ENCODE data around the gene SPOCD1.

Gene SPOCD1

GRCh38 chr1:31830065-31830464 is 14.2 kb upstream of the SPOCD1 start:
- WGBS (ENCODE audit: extremely low coverage, insufficient coverage, insufficient read length): no CpG with 5 or more reads among the region's 10 CpGs
- H3K79me1 ChIP-seq (ENCODE audit: low read length): no peaks in the 10 kb centered on the region
- no peak for DNase-seq

GRCh38 chr1:31828926-31829690 is 13.3 kb upstream of the SPOCD1 start:
- Histone ChIP-seq H3K27me3 (ENCODE audit: insufficient read depth, low read length) (no peaks in the 10 kb centered on the region), H3K36me3 (ENCODE audit: control insufficient read depth in 1 of 2, insufficient read depth in 2 of 2, low read length in 2 of 2) (no peaks in the 10 kb centered on the region), H2BK5ac (ENCODE audit: low read depth, low read length, poor library complexity) (no peak overlapping the region), H3K79me1 (ENCODE audit: low read length) (no peaks in the 10 kb centered on the region), H3K18ac (ENCODE audit: low read length) (no peak overlapping the region), H3K9me3 (ENCODE audit: insufficient read depth, low read depth, low read length) (peaks cover 4% of the 10 kb centered on the region), H4K91ac (ENCODE audit: low read depth, low read length) (no peak overlapping the region), H4K12ac (ENCODE audit: low read depth, low read length) (no peak overlapping the region), H2BK12ac (ENCODE audit: low read length) (no peak overlapping the region), H2BK120ac (ENCODE audit: insufficient read depth, low read length, poor library complexity) (no peak overlapping the region), H3K27ac (ENCODE audit: low read depth, low read length) (no peak overlapping the region), H3K4me2 (ENCODE audit: low read length) (no peak overlapping the region), H3K4me3 (ENCODE audit: low read depth, low read length) (no peak overlapping the region), H3K23ac (ENCODE audit: low read length) (no peak overlapping the region), H3K4me1 (ENCODE audit: control insufficient read depth in 1 of 2, insufficient read depth in 2 of 2, low read length in 2 of 2) (no peaks in the 10 kb centered on the region), H3K14ac (ENCODE audit: low read length) (no peak overlapping the region), H3K9ac (ENCODE audit: low read length) (no peak overlapping the region), H2AK5ac (ENCODE audit: low read length) (no peak overlapping the region), H2AFZ (ENCODE audit: insufficient read depth, low read length, poor library complexity) (no peak overlapping the region), H4K8ac (ENCODE audit: low read depth, low read length) (no peak overlapping the region), H3K79me2 (ENCODE audit: control insufficient read depth, insufficient read depth, low read length, poor library complexity) (no peaks in the 10 kb centered on the region), H3K4ac (ENCODE audit: low read depth, low read length) (no peak overlapping the region)
- no CpG with 5 or more reads among the region's 15 CpGs for WGBS (ENCODE audit: extremely low coverage, insufficient coverage, insufficient read length)
- no peak for DNase-seq

More at GRCh38 chr1:31830065-31830464, 14.2 kb upstream of the SPOCD1 start:
- Histone ChIP-seq H3K18ac (ENCODE audit: low read length) (no peak overlapping the region), H4K8ac (ENCODE audit: low read depth, low read length) (no peak overlapping the region), H3K27ac (ENCODE audit: low read depth, low read length) (no peak overlapping the region), H4K12ac (ENCODE audit: low read depth, low read length) (no peak overlapping the region), H3K4me1 (ENCODE audit: control insufficient read depth in 1 of 2, insufficient read depth in 2 of 2, low read length in 2 of 2) (no peaks in the 10 kb centered on the region), H3K23ac (ENCODE audit: low read length) (no peak overlapping the region), H3K4me2 (ENCODE audit: low read length) (no peak overlapping the region), H2AFZ (ENCODE audit: insufficient read depth, low read length, poor library complexity) (no peak overlapping the region), H3K9ac (ENCODE audit: low read length) (no peak overlapping the region), H3K36me3 (ENCODE audit: control insufficient read depth in 1 of 2, insufficient read depth in 2 of 2, low read length in 2 of 2) (no peaks in the 10 kb centered on the region), H3K4ac (ENCODE audit: low read depth, low read length) (no peak overlapping the region), H3K9me3 (ENCODE audit: insufficient read depth, low read depth, low read length) (peaks cover 4% of the 10 kb centered on the region), H2BK12ac (ENCODE audit: low read length) (no peak overlapping the region), H2AK5ac (ENCODE audit: low read length) (no peak overlapping the region), H2BK120ac (ENCODE audit: insufficient read depth, low read length, poor library complexity) (no peak overlapping the region), H3K4me3 (ENCODE audit: low read depth, low read length) (no peak overlapping the region), H3K79me2 (ENCODE audit: control insufficient read depth, insufficient read depth, low read length, poor library complexity) (no peaks in the 10 kb centered on the region), H3K14ac (ENCODE audit: low read length) (no peak overlapping the region), H4K91ac (ENCODE audit: low read depth, low read length) (no peak overlapping the region), H2BK5ac (ENCODE audit: low read depth, low read length, poor library complexity) (no peak overlapping the region), H3K27me3 (ENCODE audit: insufficient read depth, low read length) (no peaks in the 10 kb centered on the region)

- Histone ChIP-seq H2AFZ (ENCODE audit: insufficient read depth, low read length, poor library complexity) (no peak overlapping the region), H2BK5ac (ENCODE audit: low read depth, low read length, poor library complexity) (no peak overlapping the region), H3K79me2 (ENCODE audit: control insufficient read depth, insufficient read depth, low read length, poor library complexity) (no peaks in the 10 kb centered on the region), H4K91ac (ENCODE audit: low read depth, low read length) (no peak overlapping the region), H3K23ac (ENCODE audit: low read length) (no peak overlapping the region), H3K9me3 (ENCODE audit: insufficient read depth, low read depth, low read length) (peaks cover 4% of the 10 kb centered on the region), H2BK12ac (ENCODE audit: low read length) (no peak overlapping the region), H3K4me3 (ENCODE audit: low read depth, low read length) (no peak overlapping the region), H2AK5ac (ENCODE audit: low read length) (no peak overlapping the region), H3K27ac (ENCODE audit: low read depth, low read length) (no peak overlapping the region), H3K18ac (ENCODE audit: low read length) (no peak overlapping the region), H3K14ac (ENCODE audit: low read length) (no peak overlapping the region), H3K4ac (ENCODE audit: low read depth, low read length) (no peak overlapping the region), H4K12ac (ENCODE audit: low read depth, low read length) (no peak overlapping the region), H2BK120ac (ENCODE audit: insufficient read depth, low read length, poor library complexity) (no peak overlapping the region), H4K8ac (ENCODE audit: low read depth, low read length) (no peak overlapping the region), H3K4me1 (ENCODE audit: control insufficient read depth in 1 of 2, insufficient read depth in 2 of 2, low read length in 2 of 2) (no peaks in the 10 kb centered on the region), H3K27me3 (ENCODE audit: insufficient read depth, low read length) (no peaks in the 10 kb centered on the region), H3K79me1 (ENCODE audit: low read length) (no peaks in the 10 kb centered on the region), H3K36me3 (ENCODE audit: control insufficient read depth in 1 of 2, insufficient read depth in 2 of 2, low read length in 2 of 2) (no peaks in the 10 kb centered on the region), H3K9ac (ENCODE audit: low read length) (no peak overlapping the region), H3K4me2 (ENCODE audit: low read length) (no peak overlapping the region)
- DNase-seq: no peak
- WGBS (ENCODE audit: extremely low coverage, insufficient coverage, insufficient read length): no CpG with 5 or more reads among the region's 8 CpGs
Observed at GRCh38 chr1:31828341-31828740, 12.5 kb upstream of the SPOCD1 start.

GRCh38 chr1:31823780-31824179 is 8.0 kb upstream of the SPOCD1 start:
- Histone ChIP-seq H3K4me1 (ENCODE audit: control insufficient read depth in 1 of 2, insufficient read depth in 2 of 2, low read length in 2 of 2) (no peaks in the 10 kb centered on the region), H3K9ac (ENCODE audit: low read length) (no peak overlapping the region), H3K18ac (ENCODE audit: low read length) (no peak overlapping the region), H3K79me1 (ENCODE audit: low read length) (no peaks in the 10 kb centered on the region), H3K9me3 (ENCODE audit: insufficient read depth, low read depth, low read length) (peaks cover 2% of the 10 kb centered on the region), H2AFZ (ENCODE audit: insufficient read depth, low read length, poor library complexity) (no peak overlapping the region), H2BK120ac (ENCODE audit: insufficient read depth, low read length, poor library complexity) (no peak overlapping the region), H3K27me3 (ENCODE audit: insufficient read depth, low read length) (no peaks in the 10 kb centered on the region), H2BK12ac (ENCODE audit: low read length) (no peak overlapping the region), H3K36me3 (ENCODE audit: control insufficient read depth in 1 of 2, insufficient read depth in 2 of 2, low read length in 2 of 2) (no peaks in the 10 kb centered on the region), H3K4me3 (ENCODE audit: low read depth, low read length) (no peak overlapping the region), H3K4ac (ENCODE audit: low read depth, low read length) (no peak overlapping the region), H3K27ac (ENCODE audit: low read depth, low read length) (no peak overlapping the region), H4K8ac (ENCODE audit: low read depth, low read length) (peak overlapping the region; percentile 16), H4K12ac (ENCODE audit: low read depth, low read length) (no peak overlapping the region), H3K14ac (ENCODE audit: low read length) (no peak overlapping the region), H3K23ac (ENCODE audit: low read length) (no peak overlapping the region), H3K4me2 (ENCODE audit: low read length) (no peak overlapping the region), H2BK5ac (ENCODE audit: low read depth, low read length, poor library complexity) (no peak overlapping the region), H3K79me2 (ENCODE audit: control insufficient read depth, insufficient read depth, low read length, poor library complexity) (no peaks in the 10 kb centered on the region), H4K91ac (ENCODE audit: low read depth, low read length) (no peak overlapping the region), H2AK5ac (ENCODE audit: low read length) (no peak overlapping the region)
- no CpG with 5 or more reads among the region's 4 CpGs for WGBS (ENCODE audit: extremely low coverage, insufficient coverage, insufficient read length)
- DNase-seq: no peak

All from trophoblast cell (in vitro differentiated cells and primary cell).